K562 (cell line): Measurements from ENCODE around the gene SERPINA6.
"Not testable (repeated sequence)": the region's sequence is repeated elsewhere in the genome, so short reads cannot be mapped to it uniquely, and the experiment has no call there.

Experiments used
- RCOR1 ChIP-seq, 2 experiments: IDR thresholded peaks; 2 replicates each; pipeline ENCODE4 v1.6.1; 2012; ENCODE audit warnings: low read depth in 2 of 2, low read length in 2 of 2, borderline replicate concordance in 1 of 2, improper control_type of control experiment in 1 of 2
- TFE3 ChIP-seq: fragments of 450-650 bp; formaldehyde crosslinking; IDR thresholded peaks from 2 replicates; pipeline ENCODE4 v1.4.0; 2020; ENCODE audit warnings: mild to moderate bottlenecking, mixed read lengths

GRCh38 chr14:94296181-94296545 is 27.0 kb downstream of the SERPINA6 start:
- not testable (repeated sequence) for TF ChIP-seq RCOR1 (IDR thresholded peaks at IDR 0.05; ENCODE audit: borderline replicate concordance in 1 of 2, low read depth in 2 of 2, low read length in 2 of 2); TFE3 (CRISPR knock-in tag)
